ENCODE results near the gene MYOT.

DNA sequence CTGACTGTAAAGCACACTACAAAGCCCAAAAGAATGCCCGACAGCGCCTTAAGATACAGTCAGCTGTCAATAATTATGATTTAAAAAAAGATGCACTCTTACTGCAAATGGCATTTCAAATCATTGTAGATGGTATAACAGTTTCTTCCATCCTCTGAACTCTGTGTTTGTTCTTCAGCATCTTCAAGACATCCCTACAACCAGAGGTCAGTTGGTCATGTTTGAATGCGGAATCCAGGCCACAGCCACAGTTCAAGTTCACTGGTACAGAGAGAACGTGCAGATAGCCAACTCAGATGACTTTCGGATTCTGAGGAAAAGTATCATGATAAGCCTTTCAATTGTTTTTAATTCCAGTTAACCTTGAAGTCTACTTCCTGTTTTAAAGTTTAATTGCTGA, 8.7 kb upstream of the MYOT start:
- TF ChIP-seq, protein P1, sequence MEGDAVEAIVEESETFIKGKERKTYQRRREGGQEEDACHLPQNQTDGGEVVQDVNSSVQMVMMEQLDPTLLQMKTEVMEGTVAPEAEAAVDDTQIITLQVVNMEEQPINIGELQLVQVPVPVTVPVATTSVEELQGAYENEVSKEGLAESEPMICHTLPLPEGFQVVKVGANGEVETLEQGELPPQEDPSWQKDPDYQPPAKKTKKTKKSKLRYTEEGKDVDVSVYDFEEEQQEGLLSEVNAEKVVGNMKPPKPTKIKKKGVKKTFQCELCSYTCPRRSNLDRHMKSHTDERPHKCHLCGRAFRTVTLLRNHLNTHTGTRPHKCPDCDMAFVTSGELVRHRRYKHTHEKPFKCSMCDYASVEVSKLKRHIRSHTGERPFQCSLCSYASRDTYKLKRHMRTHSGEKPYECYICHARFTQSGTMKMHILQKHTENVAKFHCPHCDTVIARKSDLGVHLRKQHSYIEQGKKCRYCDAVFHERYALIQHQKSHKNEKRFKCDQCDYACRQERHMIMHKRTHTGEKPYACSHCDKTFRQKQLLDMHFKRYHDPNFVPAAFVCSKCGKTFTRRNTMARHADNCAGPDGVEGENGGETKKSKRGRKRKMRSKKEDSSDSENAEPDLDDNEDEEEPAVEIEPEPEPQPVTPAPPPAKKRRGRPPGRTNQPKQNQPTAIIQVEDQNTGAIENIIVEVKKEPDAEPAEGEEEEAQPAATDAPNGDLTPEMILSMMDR (IDR thresholded peaks at IDR 0.05), result no peak
- TF ChIP-seq ZFX (IDR thresholded peaks at IDR 0.05; ENCODE audit: borderline replicate concordance), result no peak
